ENCODE results near the gene NFYC.

NFYC gene

DNA sequence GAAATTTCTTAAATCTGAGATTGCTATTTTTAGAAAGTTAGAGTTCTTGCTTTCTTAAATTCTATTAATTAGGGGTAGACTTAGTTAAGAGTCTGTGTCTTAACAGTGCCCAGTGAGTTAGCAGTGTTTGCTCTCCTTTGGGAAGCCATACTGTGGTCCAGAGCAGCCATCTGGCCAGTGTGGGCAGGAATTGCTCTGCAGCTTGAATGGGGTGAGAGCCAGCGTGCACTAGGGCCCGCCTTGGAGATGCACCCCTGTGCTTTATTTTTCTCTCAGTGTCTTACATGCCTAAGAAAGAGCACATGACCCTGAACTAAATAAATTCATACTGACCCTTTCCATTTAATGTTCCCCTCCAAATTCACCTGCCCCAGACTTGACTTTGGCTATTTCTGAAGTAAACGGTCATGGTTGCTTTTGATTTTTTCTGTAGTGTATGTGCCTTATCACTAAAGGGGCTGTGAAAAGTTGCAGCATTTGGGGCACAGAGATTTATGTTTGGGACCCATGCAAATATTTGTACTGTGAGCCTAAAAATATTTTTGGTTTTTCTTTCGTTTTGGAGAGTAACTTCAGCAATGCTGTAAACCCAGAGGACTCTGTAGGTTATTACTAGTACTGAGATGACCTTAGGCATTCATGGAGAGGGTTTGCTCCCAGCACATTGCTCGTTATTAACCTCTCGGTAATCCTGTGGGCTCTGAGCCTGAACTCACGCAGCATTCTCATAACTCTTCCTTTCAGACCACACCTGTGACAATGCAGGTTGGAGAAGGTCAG is 70.8 kb downstream of the NFYC start:
- DNase-seq = no peak

DNA sequence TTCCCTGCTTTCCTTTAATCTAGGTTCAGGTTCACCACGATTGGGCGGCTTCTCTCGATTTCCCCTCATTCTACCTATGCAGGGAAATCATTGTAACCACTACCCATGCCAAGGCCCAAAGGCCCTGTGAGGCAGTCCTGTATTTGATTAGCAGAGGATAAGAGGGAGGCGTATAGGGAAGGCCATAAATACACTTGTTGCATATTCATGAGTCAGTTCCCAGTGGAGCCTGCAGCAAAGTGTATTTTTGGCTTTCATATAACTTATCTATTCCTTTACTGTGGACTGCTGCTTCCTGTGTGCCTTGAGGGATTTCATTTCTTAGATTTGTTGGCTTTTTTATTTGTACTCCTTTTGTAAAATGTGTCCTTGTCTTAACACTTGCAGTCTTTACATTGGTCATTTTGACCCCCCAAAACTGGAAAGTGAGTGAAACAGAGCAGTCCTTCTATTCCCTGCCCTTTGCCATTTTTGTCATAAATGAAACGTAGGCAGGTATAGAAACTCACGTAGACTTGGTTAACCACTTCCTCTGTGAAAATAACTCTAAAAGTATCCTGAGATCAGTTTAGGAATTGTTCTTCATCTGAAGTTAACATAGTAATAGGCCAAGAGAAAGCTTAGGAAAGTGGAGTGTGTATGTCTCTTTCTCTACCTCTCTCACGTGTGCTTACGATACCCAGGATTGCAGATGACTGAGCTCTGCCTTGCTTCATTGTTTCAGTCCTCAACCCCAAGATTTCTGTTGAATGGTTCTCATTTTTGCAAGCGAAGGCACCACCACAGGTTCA is 72.4 kb downstream of the NFYC start:
- no peak for DNase-seq

DNA sequence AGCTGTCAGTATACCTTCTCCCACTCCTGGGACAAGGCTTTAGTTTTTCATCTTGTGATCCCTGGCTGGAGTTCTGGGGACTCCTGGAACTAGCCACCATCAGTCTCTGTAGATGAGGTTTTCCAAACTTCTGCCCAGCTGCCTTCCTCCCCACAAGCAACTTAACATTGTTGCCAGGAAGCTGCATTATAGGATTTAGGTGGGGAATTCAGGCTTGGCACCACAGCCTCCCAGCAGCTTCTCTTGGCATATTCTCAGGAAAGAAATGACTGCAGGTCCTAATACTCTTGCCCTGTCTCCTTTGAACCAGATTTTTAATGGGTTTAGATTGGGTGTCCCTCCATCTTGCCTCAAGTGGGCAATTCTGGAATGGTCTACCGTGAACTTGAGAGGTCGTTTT is 73.5 kb downstream of the NFYC start:
- no peak for DNase-seq

DNA sequence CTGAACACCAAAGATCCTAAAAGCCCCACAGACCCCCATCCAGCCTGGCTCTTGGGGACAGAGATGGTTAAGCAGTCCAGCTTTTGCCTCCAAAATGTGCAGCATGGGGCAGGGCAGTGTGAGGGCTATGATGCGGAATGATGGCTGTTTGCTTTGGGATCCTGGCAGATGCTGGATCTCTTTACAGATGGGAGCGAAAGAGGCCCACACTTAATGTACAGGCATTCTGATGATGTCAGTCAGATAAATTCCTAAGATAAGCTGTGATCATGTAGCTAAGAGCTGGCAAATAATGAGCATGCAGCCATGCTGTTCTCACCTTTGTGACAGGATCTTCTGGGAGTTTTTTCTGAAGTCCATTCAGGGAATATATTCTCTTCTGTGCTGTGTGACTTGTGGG is 74.5 kb downstream of the NFYC start:
- no peak for DNase-seq

DNA sequence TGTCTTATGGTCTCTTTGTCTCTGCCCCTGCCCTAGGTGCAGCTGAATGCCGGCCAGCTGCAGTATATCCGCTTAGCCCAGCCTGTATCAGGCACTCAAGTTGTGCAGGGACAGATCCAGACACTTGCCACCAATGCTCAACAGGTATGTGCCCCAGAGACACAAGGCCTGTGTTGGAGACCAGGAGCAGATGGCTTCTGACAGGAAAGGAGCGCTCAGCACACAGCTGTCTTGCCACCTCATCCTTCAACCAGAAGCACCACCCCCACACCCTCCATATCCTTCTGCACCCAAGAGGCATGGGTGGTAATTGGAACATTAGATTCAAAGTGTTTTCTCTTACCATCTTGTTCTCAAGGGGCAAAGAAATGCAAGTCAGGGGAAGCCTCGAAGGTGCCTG is 75.1 kb downstream of the NFYC start:
- DNase-seq = no peak

DNA sequence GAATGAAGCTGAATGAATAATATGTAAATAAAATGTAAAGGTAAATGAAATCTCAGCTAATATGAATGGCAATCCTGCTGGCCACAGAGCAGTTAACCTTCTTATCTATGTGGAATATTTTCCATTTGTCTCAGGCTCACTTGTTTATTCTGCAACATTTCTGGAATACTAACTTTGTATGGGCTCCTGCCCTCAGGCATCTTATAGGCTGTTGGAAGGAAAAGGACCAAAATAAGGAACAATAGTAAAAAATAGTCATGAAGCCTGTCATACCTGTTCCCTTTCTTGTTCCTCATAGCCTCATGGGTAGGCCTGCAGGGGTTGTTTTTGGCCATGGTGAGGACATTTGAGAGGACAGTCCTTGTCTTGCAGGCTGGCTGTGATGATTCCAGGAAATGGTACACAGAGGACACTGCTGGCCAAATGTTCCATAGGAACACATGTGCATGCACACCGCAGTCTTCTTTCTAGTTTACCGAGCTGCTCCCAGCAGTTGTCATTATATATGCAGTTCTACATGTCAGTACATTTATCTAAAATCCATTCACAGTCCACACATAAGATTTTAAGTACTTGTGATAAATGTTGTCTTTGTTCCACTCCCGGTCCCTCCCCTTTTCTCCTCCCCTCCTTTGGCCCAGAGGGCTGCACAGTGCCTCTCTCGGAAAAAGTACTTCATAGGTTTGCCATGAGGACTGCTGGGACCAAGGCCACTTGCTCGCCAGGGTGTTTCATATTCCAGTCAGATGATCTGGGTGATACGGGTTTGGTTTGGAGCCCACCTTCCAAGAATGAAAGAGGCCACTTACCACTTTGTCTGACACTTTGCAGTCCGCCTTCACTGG is 76.9 kb downstream of the NFYC start:
- DNase-seq = no peak

DNA sequence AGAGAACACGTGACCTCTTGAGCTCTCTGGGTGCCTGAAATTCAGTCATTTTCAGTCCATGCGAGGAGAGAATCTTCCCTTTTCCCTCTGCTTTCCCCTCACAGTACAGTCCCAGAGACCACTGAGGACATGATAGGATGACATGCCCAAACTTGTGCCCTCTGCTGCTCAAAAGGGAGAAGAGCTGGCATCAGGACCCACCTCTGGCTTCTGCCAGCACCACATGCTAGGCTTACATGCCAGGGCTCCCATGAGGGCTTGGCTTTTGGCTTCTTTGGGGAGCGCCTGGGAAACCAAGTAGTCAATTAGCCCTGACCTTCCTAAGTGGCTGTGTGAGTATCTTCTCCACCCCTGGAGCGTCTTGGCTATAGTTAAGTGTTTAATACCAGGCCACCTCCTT is 78.3 kb downstream of the NFYC start:
- no peak for DNase-seq

DNA sequence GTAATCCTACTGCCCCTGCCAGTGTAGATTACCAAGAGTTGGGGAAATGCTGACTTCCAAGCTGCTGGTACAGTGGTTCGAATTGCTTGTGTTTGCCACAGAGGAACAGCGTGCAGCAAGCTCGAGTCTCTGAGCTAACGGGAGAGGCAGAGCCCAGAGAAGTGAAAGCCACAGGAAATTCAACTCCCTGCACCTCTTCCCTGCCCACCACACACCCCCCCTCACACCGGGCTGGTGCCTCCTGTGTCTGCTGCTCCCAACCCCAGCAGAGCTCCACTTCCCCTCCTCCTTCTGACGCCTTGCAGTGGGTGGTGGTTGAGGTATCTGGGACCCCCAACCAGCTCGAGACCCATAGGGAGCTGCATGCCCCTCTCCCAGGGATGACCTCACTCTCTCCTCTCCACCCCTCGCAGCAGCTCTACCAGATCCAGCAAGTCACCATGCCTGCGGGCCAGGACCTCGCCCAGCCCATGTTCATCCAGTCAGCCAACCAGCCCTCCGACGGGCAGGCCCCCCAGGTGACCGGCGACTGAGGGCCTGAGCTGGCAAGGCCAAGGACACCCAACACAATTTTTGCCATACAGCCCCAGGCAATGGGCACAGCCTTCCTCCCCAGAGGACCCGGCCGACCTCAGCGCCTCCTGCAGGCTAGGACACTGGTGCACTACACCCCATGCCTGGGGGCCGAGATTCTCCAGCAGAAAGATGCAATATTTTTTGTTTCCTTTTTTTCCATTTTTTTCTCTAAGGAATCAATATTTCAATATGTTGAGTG is 79.0 kb downstream of the NFYC start:
- no peak for DNase-seq

DNA sequence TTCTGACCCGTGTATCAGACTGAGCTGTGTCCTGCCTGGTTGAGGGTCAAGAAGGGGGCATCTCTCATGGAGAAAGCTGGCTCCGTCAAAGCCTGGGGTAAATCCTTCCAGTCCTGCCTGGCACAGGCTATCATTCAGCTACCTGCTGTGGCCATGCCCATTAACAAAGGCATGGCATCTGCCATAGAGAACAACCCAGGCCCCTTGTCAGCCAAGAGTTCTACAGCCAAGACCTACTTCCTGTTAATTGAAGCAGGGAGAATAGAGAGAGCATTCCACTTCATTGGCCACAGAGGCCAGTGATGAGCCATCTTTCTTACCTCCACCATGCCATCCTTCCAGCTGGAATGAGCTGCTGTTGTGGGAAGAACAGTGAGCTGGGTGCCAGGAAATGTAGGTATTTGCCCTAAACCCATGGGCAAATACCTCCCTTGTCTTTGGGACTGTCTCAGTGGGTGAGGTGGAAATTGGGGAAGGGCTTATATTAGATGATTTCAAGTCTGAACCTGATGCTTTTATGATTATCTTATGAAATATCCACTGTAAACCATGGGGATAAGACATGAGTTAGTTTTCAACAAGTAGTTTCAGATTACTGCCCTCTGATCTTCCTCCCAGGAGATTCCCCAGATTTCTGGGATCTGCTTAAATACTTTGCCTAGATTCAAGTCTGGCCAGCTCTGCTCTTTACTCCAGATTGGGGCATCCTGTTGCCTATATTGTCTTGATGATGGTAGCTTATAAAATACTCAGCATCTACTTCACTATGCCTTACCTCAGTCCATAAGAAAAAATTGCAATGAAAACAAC is 80.8 kb downstream of the NFYC start:
- no peak for DNase-seq

DNA sequence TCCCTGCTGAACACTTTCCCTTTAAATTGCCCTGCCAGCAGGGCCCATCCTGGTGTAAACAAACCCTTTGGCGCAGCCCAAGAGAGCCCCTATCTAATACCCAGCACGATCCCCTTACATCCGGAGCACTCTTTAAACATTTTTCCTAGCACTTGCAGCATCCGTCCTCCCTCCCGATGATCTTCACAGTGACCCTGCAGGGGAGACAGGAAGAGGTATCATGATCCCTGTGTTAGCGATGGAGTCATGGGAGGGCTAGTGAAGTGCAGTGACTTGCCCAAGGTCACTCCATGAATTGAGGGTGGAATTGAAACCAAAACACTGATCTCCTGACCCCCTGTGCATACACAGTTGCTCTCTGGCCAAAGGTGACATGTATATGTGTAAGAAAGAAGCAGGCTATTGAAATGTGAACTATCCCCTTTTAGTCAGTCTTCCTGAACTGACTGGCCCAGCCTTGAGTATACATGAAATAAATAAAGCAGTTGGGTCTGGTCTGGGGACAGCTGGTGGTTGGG is 82.3 kb downstream of the NFYC start:
- DNase-seq = no peak

DNA sequence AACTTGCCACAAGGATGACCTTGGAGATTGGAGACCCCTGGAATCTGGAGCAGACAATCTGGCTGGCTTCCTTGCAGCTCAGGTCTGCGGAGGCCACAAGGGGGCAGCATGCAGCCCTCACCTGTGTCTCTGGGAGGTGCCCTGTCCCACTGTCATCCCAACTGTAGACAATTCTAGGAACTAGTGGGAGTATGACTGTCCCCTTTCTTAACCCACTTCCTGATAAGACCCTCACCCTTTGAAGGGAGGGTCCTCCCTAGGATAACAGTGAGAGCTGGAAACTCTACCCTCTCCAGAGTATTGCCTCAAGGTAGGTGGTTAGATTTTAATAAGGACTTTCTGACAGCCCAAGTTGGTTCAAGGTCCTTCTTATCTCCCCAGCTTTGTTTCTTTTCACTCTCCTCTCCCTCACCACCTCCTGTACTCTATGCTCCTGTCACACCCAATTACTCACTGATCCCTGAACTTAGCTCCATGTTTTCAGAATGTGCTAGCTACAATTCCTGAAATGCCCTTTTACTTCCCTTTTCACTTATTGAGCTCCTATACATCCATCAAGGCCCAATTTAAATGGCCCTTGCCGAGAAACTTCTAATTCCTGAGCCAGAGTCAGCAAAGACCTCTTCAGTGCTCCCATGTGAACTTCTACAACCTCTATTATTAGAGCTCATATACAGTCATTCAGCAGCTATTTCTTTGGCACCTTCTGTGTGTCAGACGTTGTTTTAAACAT is 82.9 kb downstream of the NFYC start:
- peak; percentile 20 for DNase-seq

DNA sequence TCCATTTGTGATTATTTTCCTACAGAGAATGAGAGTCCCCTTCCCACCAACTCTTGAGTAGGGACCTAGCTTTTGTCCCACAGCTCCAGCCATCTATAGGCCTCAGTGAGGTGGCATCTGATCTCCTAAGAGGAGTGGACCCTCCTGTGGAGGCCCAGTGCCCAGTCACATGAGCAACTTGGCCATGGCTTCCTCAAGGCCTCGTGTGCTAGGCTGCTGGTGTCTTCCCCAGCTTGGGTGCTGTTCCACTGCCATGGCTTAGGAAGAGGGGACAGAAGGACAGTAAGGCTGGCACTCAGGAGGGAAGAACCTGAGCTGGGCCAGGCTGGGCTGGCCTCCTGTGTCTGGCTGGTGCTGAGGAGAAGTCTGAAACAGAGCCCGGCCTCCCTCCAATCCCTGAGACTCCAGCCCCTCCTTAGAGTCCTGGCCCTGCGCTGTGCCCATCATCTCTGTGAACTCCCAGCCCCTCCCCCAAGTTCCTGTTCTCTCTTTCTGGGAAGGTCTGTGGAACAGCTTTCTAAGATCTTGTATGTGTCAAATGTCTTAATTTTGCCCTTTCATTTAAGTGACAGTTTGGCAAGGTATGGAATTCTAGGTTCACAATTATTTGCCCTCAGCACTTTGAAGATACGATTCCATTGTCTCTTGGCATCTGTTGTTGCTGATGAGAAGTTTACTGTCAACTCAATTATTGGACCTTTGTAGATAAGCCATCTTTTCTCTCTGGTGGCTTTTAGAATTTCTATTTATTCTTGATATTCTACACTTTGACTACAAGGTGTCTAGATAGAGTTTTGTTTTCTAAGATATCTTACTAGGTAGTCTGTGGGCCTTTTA is 85.0 kb downstream of the NFYC start:
- no peak for DNase-seq

DNA sequence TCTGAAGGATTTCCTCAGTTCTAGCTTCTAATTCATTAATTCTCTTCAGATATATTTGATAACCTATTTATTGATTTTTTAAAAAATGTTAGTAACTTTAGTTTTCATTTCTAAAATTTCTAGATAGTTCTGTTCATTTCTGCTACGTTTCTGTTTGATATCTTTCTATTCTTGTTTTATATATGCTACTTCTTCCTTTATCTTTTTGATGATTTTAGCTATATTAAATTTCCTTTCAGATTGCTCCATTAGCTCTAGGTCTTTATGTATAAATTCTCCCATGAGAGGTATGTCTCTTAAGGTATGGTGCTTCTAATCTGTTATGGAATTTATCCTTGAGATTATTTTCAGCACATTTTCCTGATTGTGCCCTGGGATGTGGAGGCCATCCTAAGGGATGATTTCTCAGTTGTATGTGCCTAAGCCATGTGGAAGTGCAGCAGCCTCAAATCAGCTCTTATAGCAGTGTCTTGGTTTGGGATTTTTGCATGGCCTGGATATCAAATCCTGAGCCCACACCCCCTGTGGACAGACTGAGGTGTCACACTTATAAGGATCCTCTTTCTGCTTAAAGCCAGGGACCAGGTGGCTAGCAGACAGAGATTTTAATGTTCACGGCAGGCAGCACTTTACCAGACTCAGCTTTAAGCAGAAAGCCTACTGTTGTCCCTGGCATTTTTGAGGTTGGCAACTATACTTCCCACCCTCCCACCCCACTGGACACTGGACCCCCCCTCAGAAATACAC is 85.9 kb downstream of the NFYC start:
- DNase-seq = no peak

DNA sequence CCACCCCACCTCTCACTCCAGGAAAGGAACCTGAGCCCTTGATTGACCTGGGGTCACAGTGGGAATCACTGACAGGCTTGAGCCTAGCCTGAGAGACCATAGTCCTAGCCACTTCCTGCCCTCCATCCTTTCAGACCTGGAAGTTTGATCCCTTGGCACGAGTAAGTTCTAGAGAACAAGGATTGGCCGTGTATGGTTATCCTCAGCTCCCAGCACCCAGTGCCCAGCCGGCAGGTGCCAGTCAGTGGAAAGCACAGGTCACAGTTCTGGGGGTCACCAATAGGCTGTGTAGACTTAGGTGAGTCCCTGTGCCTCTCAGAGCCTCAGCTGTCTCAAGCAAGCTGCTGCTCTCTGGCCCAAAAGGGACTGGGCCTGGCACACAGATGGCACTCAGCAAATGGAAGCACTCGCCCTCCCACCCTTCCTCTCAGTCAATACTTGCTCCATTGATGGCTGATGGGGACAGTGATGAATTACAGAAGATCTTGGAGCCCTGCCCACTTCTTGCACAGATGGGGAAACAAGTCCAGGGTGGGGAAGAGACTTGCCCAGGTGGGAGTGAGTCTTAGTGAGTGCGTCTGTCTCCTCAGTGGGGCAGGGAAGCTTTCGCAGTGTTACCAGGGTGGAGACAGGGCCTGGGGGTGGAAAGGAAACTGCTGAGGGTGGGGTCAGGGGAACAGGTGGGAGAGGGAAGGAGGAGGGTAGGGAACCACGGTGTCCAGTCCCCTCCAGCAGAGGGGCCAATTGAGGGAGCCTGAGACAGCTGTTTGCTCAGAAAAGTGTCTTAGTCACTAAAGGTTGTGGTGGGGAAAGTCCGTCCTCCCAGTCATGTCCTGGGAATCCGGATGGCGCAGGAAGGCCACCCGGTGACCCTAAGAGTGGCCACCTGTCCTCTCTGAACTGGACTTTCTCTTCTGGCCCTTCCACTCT is 89.4 kb downstream of the NFYC start:
- no peak for DNase-seq

DNA sequence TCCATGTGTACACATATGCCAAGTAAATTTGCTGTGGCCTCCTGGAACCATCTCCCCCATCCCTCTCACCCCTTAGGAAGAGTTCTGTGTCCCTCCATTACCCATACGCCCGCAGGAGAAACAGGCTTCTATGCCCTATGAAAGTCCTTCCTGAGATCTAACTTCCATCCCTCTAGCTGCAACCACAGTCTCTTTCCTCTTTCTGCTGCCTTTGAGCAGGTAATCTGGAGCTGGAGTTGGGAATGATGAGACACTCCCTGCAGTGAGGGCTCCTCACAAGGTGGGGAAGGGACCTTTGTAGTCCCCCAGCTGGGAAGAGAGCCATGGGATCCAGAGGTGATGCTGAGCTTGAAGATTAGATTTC is 90.1 kb downstream of the NFYC start:
- DNase-seq = no peak

DNA sequence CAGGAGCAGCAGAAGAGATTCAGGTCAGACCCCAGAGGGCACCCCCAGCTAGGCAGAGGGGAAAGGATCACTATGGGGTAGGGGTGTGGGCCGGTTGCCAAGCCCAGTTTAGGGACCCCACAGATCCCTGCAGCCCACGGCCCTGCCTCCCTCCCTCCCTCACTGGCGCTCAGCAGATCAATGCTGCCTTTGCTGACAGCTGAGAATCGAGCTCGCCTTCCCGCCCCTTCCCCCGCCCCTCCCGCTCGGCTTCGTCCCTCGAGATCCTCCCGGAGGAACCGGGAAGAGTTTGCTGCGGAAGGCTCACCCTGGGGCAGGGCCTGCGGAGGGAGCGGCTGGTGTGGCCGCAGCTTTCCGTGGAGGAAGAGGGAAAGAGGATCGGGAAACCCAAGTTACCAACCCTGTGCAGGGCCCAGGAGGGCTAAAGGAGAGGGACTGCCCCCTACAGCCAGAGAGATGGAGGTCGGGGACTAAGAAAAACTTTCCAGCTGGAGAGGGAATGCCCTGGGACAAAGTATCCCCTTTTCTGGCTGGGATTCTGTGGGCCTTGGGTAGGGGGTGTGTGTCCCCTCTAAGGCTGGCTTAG is 91.0 kb downstream of the NFYC start:
- DNase-seq = no peak

DNA sequence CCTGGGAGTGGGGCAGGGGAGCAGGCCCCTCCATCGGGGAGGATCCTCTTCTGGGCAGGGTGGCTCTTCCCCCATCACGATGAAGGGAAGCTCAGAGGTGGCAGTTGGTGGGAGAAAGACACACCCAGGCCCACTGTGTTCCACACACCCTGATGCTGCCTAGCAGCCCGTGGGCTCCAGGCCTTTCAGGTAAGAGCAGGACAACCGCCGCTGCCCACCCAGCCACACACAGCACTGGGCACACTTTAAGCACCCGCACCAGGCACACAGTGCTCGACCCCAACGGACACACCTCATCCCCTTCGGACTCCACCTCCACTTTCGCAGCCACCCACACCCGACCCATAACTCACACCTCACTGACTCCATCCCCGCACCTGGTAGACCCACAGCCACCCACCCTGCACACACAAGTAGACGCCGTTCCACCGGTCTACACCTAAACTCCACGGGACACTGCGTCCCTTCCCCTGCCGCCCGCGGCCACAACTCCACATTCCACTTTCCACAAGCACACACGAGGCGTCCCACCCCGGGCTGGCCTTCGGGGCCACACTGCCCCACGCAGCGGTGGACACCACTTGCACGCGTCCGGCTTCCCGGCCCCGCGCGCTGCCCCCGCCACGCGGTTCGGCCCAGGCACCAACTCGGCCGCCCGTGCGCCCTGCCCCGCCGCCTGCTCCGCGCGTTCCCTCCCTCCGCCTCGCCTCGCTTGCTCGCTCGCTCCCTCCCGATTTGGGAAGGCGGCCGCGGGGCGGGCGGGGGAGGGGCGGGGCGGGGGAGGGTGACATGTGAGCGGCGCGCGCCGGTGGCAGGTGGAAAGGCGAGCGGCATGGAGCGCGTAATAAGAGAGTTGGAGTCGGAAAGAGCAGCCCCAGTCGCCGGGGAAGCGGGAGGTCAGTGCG is 91.7 kb downstream of the NFYC start, which contains the start of gene KCNQ4:
TSS of gene KCNQ4 (plus strand) at position 787 of the 905 bp plus-strand sequence. CDS start 307 bp downstream, outside the sequence.
- no peak for DNase-seq
